CD4-positive, alpha-beta memory T cell (primary cell): ENCODE results near the gene NBPF20. TPM values are rescaled to one million over a fixed set of nuclear protein-coding genes. Genes with fewer than 3 reads are reported as not detected.
"Not testable (repeated sequence)": the region's sequence is repeated elsewhere in the genome, so short reads cannot be mapped to it uniquely, and the experiment has no call there.

Source experiments
- CTCF ChIA-PET: fragments of 350-600 bp; sonication (Branson Sonifier 250); formaldehyde crosslinking; loops from one replicate; lab custom pipeline; 2021; ENCODE audit warnings: inconsistent platforms; ENCODE audit not compliant: partially characterized antibody; lab: Charles Lee
- POLR2A ChIA-PET: fragments of 350-600 bp; sonication (Branson Sonifier 250); formaldehyde crosslinking; loops from one replicate; lab custom pipeline; 2021; ENCODE audit not compliant: partially characterized antibody; lab: Charles Lee
- DNase-seq, 5 donors: peaks; one replicate each; pipeline versions ENCODE4 v3.0.0 to v3.0.0-alpha.2; 2020 to 2022; ENCODE audit warnings: mixed read lengths in 1 of 5
- H3K27ac ChIP-seq: one replicate; pipeline ENCODE4 v1.7.0; 2013; ENCODE audit warnings: low read depth, low read length
- H3K27me3 ChIP-seq: 2 replicates; pipeline ENCODE4 v1.7.0; 2013; ENCODE audit warnings: mild to moderate bottlenecking, low read length, moderate library complexity; ENCODE audit not compliant: insufficient read depth
- H3K36me3 ChIP-seq: 2 replicates; pipeline ENCODE4 v1.7.0; 2013; ENCODE audit warnings: mild to moderate bottlenecking, low read length, moderate library complexity; ENCODE audit not compliant: insufficient read depth
- H3K4me1 ChIP-seq: 2 replicates; pipeline ENCODE4 v1.7.0; 2013; ENCODE audit warnings: mild to moderate bottlenecking, low read length, moderate library complexity; ENCODE audit not compliant: insufficient read depth
- H3K4me3 ChIP-seq, 2 donors: one replicate each; pipeline ENCODE4 v1.7.0; 2013; ENCODE audit warnings: low read length in 2 of 2, mild to moderate bottlenecking in 1 of 2
- H3K9me3 ChIP-seq, 2 donors: one replicate each; pipeline ENCODE4 v1.7.0; 2013; ENCODE audit warnings: low read length in 2 of 2, control low read depth in 1 of 2; ENCODE audit not compliant: control insufficient read depth in 1 of 2
- H3K27ac Mint-ChIP-seq, 7 donors: one replicate each; pipeline ENCODE4 v1.8.0; 2020 to 2021; ENCODE audit warnings: mixed read lengths in 7 of 7, mild to moderate bottlenecking in 6 of 7, inconsistent platforms in 3 of 7, moderate library complexity in 3 of 7
- H3K27me3 Mint-ChIP-seq, 2 donors: one replicate each; pipeline ENCODE4 v1.8.0; 2020 to 2021; ENCODE audit warnings: mixed read lengths in 2 of 2
- H3K36me3 Mint-ChIP-seq, 2 donors: one replicate each; pipeline ENCODE4 v1.8.0; 2020 to 2021; ENCODE audit warnings: mixed read lengths in 2 of 2, inconsistent platforms in 1 of 2, mild to moderate bottlenecking in 1 of 2
- H3K4me1 Mint-ChIP-seq, 4 donors: one replicate each; pipeline ENCODE4 v1.8.0; 2020 to 2021; ENCODE audit warnings: mixed read lengths in 4 of 4, mild to moderate bottlenecking in 1 of 4
- H3K4me3 Mint-ChIP-seq, 8 donors: one replicate each; pipeline ENCODE4 v1.8.0; 2020 to 2021; ENCODE audit warnings: mixed read lengths in 8 of 8, mild to moderate bottlenecking in 7 of 8, moderate library complexity in 6 of 8, inconsistent platforms in 3 of 8
- H3K9me3 Mint-ChIP-seq, 8 donors: one replicate each; pipeline ENCODE4 v1.8.0; 2020 to 2021; ENCODE audit warnings: mixed read lengths in 8 of 8, mild to moderate bottlenecking in 5 of 8, inconsistent platforms in 3 of 8, moderate library complexity in 1 of 8
- intact Hi-C: fragments of 100-400 bp; cut with micrococcal nuclease; formaldehyde crosslinking; loops from one replicate; pipeline ENCODE4 v1.15.1; 2023
- polyA plus RNA-seq, 2 donors: library from polyadenylated mRNA; unstranded; fragments of 300-500 nt; fragmentation: Illumina TruSeq; gene quantifications; one replicate each; pipeline ENCODE4 v1.2.3, GENCODE V29; 2021
- total RNA-seq, 2 experiments: library from RNA; stranded (reverse); gene quantifications; one replicate each; pipeline ENCODE4 v1.2.3, GENCODE V29; 2021

The NBPF20 gene
- total and polyA plus RNA-seq, 4 experiments from 2014 or later, result 0.01 to 5.3 (median 2.3) TPM

- DNase-seq, H3K36me3 ChIP-seq, H3K9me3 Mint-ChIP-seq, H3K27me3 ChIP-seq, H3K4me1 Mint-ChIP-seq, POLR2A ChIA-PET, CTCF ChIA-PET, H3K4me1 ChIP-seq, H3K27me3 Mint-ChIP-seq, H3K9me3 ChIP-seq, H3K4me3 Mint-ChIP-seq, H3K27ac ChIP-seq, intact Hi-C loops, H3K36me3 Mint-ChIP-seq, H3K4me3 ChIP-seq: not testable (repeated sequence)
- H3K27ac Mint-ChIP-seq, result peak overlapping the region in 1 of 7 donors; percentile 41
Observed at GRCh38 chr1:145464017-145464416, 38.6 kb upstream of the NBPF20 start.

- H3K9me3 Mint-ChIP-seq, H3K27ac ChIP-seq, intact Hi-C loops, H3K27me3 ChIP-seq, H3K4me1 Mint-ChIP-seq, POLR2A ChIA-PET, H3K36me3 ChIP-seq, H3K9me3 ChIP-seq, H3K4me1 ChIP-seq, CTCF ChIA-PET, DNase-seq, H3K27ac Mint-ChIP-seq, H3K36me3 Mint-ChIP-seq, H3K27me3 Mint-ChIP-seq, H3K4me3 ChIP-seq: not testable (repeated sequence)
- peak overlapping the region in 1 of 8 donors; percentile 10 for H3K4me3 Mint-ChIP-seq
Observed at GRCh38 chr1:145460684-145461083, 35.3 kb upstream of the NBPF20 start.

DNA sequence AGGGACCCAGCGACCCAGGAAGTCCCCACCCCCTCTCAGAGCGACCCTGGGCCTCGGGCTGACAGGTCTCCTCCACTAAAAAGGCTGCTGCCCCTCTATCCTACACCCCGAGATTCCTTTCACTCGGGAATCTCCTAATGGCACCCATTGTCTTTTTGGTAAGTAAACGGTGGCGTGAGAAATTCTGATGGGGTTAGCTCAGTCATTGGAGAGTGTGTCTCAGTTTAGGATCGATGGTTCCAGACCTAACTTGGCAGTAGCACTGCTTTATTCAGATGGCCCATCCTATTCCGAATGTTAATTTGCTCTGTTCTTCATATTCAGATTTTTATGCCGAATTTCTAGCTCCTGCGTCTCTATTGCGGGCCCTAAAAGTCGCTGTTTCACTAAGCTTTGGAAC, 34.6 kb upstream of the NBPF20 start:
- H3K36me3 ChIP-seq, H3K4me1 ChIP-seq, H3K4me3 ChIP-seq, DNase-seq, H3K9me3 Mint-ChIP-seq, POLR2A ChIA-PET, CTCF ChIA-PET, intact Hi-C loops, H3K9me3 ChIP-seq, H3K4me1 Mint-ChIP-seq, H3K27ac ChIP-seq, H3K27ac Mint-ChIP-seq, H3K36me3 Mint-ChIP-seq, H3K27me3 Mint-ChIP-seq, H3K27me3 ChIP-seq, H3K4me3 Mint-ChIP-seq: not testable (repeated sequence)

DNA sequence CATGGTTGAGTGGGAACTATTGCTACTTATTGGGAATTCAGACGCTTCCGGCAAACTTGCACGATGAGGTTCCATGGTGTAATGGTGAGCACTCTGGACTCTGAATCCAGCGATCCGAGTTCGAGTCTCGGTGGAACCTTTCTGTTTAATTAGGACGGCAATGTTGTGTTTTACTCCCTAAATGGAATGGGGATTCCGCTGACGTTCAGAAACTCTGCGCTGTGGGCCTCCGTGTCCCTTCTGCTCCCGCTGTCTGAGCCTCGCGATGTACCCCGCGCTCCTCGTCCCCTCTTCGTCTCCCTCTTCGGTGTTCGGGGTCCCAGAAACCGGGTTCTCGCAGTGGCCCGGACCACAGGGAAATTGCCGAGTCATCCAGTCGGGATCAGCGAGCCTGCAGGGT, 34.2 kb upstream of the NBPF20 start:
- H3K9me3 Mint-ChIP-seq, DNase-seq, H3K9me3 ChIP-seq, H3K4me3 ChIP-seq, H3K36me3 Mint-ChIP-seq, H3K4me3 Mint-ChIP-seq, H3K27ac Mint-ChIP-seq, H3K27me3 Mint-ChIP-seq, H3K27ac ChIP-seq, H3K27me3 ChIP-seq, CTCF ChIA-PET, H3K36me3 ChIP-seq, H3K4me1 ChIP-seq, POLR2A ChIA-PET, intact Hi-C loops, H3K4me1 Mint-ChIP-seq: not testable (repeated sequence)

DNA sequence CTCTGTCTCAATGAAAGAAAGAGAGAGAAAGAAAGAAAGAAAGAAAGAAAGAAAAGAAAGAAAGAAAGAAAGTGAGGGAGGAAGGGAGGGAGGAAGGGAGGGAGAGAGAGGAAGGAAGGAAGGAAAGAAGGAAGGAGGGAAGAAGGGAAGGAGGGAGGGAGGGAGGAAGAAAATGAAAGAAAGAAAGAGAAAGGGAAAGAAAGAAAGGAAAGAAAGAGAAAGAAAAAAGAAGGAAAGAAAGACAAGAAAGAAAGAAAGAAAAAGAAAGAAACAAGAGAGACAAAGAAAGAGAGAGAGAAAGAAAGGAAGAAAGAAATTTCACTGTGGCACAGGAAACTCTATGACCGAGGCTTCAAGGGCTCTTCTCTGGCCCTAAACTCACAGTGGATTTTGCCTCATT, 33.7 kb upstream of the NBPF20 start:
- H3K4me3 ChIP-seq, H3K9me3 ChIP-seq, H3K36me3 Mint-ChIP-seq, H3K27me3 ChIP-seq, H3K36me3 ChIP-seq, intact Hi-C loops, CTCF ChIA-PET, H3K4me3 Mint-ChIP-seq, H3K9me3 Mint-ChIP-seq, H3K4me1 Mint-ChIP-seq, POLR2A ChIA-PET, H3K27ac ChIP-seq, H3K27me3 Mint-ChIP-seq, H3K4me1 ChIP-seq, H3K27ac Mint-ChIP-seq, DNase-seq: not testable (repeated sequence)

DNA sequence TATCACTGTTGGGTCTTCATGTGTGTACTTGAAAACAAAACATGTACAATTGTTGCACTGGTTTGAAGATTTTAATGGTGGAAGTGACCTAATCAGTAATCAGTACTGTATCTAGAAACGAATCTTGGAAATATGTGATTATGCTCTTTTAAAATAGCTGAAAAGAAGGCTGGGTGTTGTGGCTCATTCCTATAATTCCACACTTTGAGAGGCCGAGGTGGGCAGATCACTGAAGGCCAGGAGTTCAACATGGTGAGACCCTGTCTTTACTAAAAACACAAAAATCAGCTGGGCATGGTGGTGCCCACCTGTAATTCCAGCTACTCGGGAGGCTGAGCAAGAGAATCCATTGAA, 29.4 kb upstream of the NBPF20 start:
- H3K9me3 Mint-ChIP-seq, H3K4me3 Mint-ChIP-seq, DNase-seq, POLR2A ChIA-PET, intact Hi-C loops, H3K4me3 ChIP-seq, CTCF ChIA-PET, H3K9me3 ChIP-seq, H3K4me1 ChIP-seq, H3K36me3 Mint-ChIP-seq, H3K36me3 ChIP-seq, H3K27ac ChIP-seq, H3K4me1 Mint-ChIP-seq, H3K27ac Mint-ChIP-seq, H3K27me3 ChIP-seq: not testable (repeated sequence)
- H3K27me3 Mint-ChIP-seq, result peaks cover 10 to 13% of the 10 kb centered on the region in 2 donors

DNA sequence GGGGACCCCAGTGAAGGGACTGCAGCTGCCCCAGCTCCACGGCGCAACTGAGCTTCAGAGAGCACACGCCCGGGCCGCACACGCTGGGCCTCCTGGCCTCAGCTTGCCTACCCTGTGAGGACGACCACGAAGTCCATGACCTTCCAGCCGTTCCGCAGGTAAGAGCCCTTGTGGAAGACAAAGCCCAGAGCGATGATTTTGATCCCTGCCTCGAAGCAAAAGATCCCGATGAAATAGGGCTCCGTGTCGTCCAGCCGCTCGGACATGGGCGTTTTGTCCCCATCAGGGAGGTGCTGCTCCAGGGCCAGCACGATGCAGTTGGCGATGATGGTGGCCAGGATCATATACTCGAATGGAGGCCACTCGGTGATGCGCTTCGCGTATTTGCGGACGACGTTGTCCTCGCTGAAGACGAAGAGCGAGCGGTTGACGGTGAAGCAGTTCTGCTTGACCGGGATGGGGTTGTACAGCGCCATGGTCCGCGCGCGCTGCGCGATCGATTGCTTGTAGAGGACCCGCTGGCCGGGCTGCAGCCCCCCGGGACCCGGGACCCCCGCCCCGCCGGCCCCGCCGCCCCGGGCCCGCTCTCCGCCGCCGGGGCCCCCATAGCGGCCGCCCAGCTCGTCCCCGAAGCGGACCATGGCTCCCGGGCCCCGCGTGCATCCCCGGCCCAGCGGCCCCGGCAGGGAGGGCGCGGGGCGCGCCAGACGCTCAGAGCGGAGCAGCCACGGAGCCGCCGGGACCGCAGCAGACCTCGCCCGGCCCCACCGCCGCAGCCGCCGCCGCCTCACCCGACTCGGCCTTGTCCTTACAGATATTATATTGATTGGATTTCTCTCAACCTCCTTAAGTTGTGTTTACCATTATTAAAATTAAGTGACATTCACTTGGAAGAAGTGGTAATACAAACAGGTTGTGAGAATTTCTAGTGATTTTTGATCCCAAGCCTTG, 28.7 kb upstream of the NBPF20 start:
- H3K4me1 Mint-ChIP-seq, H3K4me1 ChIP-seq, H3K9me3 ChIP-seq, H3K27ac ChIP-seq, H3K36me3 ChIP-seq, H3K27me3 ChIP-seq, H3K27ac Mint-ChIP-seq, POLR2A ChIA-PET, DNase-seq, intact Hi-C loops, H3K4me3 ChIP-seq, CTCF ChIA-PET, H3K9me3 Mint-ChIP-seq, H3K36me3 Mint-ChIP-seq: not testable (repeated sequence)
- H3K4me3 Mint-ChIP-seq, result peak overlapping the region in 2 of 8 donors; percentile 22 to 61
- H3K27me3 Mint-ChIP-seq, result peaks cover 11 to 14% of the 10 kb centered on the region in 2 donors
